ENCODE measurements around the gene C1QTNF7.

- TF ChIP-seq CTCF (IDR thresholded peaks at IDR 0.05; ENCODE audit: low read depth, low read length, poor library complexity, severe bottlenecking) (no peak), EZH2phosphoT487 (IDR thresholded peaks at IDR 0.05; ENCODE audit: borderline replicate concordance, low read length) (no peak)
Measured at GRCh38 chr4:15423285-15423711, 4.5 kb upstream of the C1QTNF7 start.
